RKO (cell line): Measurements from ENCODE around the gene PTPRJ.

Source experiments
- DNase-seq: peaks from one replicate; pipeline ENCODE4 v3.0.0-alpha.2; 2016; ENCODE audit warnings: low spot score

PTPRJ gene

DNA sequence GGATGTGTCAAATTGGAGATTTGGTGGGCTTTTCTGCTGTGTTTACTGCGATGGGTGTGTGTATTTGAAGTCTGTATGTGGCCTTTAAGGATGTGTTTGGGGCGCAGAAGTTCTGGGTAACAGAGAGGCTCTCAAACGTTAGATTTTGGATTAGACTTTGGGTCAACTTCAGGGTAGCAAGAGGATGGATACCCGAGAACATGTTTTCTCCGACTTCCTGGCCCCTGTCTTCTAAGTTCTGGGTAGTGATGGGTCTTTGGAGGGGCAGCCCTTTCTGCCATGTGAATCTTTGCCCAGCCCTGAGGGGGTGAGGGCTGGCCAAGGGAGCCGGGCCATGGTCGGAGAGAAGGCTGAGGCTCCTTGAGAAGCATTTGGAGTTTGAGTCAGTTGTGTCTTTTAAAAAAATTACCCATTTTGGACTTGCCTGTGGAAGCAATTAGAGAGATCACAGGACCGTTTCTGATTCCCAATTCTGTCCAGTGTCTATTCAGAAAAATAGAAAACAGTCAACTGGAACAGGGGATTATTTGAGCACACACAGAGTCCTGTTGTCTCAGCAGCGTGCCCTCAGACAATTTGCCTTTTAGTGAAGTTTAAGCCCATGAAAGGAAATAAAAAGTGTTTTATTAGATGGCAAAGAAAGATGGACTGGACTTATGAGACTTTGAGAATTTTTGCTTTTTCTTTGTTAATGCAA, 114.4 kb downstream of the PTPRJ start:
- DNase-seq = no peak

DNA sequence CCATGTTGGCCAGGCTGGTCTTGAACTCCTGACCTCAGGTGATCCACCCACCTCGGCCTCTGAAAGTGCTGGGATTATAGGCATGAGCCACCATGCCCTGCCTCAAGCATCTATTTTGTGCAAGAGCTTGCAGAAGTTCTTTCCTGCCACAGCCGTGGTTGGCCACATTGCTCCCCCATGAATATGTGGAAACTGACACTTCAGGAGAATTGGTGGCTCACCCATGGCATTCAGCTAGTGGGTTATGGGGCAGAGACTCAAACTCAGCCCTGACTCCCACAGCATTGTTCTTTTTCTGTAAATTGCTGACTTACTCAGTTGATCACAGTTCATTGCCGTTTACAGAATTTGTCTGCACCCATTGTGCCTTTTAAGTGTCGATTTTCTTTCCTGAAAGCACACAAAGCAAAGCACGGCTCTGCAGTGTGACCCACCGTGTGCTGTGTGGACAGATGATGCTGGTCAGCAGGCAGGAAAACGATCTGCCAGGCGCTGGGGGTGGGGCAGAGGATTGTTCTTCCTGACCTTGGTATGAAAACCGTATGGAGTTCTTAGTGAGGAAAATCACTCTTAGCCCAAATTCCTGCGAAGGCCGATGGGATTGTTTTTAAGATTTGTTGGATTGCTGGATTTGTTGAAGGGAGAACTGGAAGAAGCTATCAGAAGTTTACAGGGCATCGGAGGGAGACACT, 115.6 kb downstream of the PTPRJ start:
- no peak for DNase-seq

DNA sequence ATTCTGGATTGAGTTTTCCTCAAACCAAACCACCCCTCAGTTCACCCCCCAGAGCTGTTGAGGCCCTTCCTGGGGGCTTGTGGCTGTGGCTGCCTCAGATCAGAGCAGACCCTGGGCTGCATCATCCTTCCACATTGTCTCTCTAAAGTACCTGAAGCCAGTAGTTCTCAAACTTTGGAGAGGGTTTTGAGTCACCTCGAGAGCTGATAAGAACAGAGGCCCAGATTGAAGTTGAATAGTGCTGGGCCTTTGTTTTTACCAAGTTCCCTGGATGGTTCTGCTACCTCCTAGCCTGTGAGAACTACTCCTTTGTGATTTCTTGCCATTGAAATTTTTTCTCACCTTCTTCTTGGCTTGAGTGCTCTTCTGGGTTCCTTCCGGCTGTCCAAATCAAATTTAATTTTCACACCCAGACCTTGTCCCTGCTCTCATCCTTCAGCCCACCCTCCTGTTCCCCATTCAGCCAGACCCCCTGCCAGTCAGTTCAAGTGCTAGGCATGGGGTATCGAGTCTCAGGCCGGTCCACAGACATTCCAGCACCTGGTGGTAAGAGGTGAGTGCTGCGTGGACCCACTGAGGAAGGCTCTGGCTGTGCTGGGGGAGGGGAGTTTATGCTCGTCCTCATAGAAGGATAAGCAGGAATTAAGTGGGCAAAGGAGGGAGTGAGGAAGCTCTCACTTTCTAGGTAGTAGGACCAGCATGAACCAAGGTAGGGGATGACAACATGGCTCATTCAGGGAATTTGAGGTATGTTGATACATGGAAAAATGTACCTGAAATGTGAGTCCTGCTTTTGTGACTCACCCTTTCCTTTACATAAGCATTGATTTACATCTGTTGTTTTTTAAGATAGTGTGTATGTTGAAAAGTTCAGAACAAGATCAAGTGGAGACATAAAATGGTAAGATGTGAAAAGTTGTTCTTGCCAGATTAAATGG, 116.5 kb downstream of the PTPRJ start:
- no peak for DNase-seq

DNA sequence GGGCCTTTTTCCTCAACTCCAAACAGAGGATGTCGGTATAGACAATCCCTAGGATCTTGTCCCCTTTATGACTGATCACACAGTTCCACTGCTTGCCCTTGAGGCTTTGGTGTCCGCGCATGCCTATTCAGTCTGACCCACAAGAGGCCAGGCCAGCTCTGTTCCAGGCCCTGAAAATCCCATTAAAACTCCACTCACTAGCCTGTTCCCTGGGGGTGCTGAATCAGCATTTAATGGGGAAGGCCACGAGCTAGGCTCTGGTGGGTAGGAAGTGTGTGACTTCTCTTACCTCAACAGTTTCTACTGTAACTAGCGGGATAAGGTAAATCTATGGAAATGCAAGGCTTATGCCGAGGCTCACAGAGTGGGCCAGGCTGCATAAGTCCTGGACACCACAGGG, 117.7 kb downstream of the PTPRJ start:
- DNase-seq = no peak

DNA sequence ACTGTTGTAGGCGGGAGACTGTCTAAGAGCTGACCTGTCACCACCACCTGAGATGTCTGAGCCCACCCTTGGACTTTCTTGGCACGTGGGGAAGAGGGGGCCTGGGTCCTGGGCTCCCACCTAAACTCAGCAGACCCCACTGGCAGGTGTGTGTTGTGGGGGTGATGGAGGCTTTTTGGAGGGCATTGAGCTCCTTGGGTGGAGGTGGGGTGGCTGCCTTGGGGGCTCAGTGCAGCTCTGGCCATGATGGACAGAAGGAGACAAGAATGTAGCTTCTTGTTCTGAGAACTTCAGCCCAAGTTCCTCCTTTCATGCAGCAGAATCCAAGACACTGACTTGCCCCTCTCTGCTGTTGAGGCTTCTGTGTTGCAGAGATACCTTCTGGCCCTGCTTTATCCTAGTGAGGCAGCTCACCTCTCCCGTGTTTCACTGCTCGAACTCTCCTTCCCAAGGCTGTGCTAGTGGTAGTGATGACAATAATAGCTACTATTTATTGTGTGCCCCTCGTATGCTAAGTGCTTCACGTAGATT, 119.6 kb downstream of the PTPRJ start:
- DNase-seq = no peak

DNA sequence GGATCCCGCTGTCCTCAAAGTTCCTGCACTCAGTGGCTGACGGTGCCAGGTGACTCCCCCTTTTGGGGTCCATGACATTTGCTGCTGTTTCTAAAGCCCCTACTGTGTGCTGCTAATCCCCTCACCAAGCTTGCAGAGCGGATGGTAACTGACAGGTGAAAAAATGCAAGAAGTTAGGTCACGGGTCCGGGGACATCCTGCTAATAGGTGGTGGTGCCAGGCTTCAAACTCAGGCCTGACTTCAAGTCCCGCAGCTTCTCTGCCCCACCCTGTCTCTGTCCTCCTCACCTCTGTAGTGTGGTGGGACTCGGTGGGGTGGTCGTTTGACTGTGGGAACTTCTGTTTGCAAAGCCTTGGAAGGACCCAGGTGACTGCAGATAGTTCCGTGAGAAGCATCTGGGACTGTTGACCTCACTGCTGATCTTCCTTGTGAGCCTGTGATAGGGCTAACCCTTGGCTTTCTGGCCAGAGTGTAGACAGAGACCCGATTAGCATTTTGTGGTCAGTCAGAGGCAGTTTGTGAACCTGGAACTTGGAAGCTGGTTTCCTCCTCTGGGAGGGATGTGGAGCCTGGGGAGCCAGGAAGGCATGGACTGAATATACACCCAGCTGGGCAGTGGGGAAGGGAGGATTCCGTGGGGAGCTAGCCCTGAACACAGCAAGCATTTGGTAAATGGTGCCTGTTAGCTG, 120.8 kb downstream of the PTPRJ start:
- no peak for DNase-seq

DNA sequence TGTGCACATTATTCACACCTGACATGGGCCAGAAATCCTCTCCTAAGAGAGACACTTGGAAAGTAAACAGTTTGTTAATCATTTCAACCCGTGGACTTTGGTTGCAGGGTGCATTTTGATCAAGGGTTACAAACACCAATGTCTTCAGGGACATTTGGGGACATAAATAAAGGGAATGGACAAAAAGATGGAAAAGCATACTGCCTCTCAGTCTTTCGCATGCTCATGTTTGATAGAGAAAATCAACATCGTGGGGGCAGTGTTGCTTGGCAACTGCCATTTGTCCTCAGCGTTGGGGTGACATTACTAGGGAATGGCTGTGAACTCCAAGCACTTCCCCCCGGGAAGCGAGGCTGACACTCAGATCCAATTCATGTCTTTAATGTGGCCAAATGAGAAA, 121.6 kb downstream of the PTPRJ start:
- DNase-seq = no peak

DNA sequence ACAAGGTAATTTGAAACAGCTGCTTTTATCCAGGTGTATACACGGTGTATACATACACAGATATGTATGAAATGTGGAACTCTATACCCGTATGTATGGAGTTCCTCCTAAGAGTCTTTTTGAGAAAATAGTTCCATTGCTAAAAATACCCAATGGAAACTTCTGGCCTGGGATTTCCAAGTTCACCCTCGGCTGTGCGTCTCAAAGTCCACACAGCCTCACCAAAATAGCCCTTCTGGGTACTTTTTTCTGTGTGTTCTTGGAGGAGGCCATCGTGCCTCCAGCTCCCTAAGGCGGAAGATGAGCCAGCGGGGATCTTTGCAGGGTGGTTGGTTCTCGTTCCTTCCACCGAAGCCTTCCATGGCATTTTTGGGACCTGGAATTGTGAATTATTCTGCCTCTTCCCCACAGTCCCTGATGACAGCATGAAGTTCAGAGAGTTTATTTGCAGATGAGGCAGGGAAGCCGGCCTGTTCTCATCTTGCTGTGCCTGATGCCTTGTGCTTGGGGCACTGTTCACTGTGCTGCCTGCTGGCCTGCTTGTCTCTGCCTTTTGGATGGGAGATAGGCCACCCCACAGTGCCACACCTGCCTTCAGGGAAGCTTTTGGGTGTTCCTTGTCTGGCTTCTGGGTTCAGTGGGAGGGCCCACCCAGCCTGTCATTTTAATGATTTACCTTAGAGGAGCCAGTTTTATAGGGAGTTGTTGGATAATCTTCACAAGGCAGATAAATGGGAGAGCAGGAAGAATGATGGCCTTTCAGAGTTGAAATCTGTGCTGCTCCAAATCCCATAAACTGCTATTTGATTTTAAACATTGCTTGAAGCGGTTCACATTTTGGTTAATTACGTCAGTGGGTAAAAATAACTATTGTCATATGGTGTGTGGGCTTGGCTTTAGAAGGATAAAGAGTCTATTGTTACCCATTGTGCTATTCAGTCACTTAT, 123.5 kb downstream of the PTPRJ start:
- no peak for DNase-seq

DNA sequence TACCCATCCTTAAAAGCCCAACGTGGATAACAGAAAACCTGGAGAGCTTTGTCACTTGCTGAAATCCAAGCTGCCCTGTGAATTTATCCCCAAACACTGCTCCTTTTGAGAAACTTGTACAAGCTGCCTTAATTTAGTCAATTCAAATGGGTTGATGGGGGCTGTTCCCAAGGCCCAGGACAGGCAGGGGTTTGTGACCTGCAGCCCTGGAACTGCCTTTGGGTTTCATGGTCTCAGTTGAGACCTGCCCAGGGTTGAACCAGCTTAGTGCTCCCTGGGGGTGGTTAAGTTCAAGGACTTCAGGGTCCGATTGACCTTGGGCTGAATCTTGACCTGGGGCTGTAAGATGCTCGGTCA, 124.2 kb downstream of the PTPRJ start:
- DNase-seq = no peak

DNA sequence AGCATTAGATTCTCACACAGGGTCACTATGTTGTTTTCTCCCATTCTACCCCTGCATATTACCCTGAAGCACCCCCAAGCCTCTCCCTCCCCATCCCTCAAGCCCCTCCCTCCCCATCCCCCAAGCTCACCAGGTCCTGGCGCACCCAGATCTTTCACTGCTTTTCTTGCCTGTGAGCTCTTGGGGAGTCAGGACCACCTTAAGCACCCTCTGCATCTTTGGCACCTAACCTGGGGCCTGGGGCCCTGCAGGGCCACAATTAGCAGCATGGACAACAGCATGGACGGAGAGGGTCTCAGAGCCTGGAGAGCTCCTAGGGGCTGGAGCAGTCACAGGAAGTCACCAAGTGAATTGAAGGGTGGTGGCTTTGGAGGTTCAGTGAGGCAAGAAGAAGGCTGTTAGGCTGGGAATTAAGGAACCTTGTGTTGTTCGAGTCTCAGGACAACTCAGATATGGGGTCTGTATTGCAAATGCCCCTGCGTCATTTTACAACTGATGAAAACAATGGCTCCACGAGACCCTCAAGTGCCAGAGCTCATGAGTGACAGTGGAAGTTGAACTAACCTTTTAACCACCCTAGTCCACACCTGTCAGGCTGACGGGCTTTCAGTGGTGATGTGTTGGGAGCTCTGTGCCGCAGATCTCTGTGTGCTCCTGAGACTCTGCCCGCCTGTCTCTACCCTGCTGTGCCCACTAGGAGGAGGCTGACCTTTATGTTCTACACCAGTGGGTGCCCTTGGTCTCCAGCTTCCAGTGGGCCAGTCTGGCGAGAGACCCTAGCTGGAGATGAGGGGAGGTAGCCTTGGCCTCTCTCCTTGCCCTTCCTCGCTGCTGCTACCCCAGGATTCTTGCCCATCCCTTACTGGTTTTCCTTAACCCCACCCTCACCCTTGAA, 125.0 kb downstream of the PTPRJ start:
- no peak for DNase-seq

DNA sequence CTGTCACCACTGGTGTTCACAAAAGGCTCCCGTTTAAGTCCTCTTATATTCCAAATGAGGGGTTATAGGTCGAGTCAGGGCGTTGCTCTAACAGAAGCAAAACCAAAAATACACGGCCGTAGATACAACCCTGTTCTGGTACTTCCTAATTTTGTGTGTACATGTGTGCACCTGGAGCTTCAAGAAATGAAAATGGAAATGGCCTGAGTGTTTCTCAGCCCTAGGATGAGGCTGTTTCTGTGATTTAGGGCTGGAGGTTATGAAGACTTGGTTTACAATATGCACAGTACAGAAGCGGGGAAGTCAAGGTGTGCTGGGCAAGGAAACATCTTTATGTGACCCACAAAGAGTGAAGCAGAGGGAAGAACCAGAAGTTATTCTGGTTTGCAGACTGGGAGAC, 125.8 kb downstream of the PTPRJ start:
- DNase-seq = no peak

DNA sequence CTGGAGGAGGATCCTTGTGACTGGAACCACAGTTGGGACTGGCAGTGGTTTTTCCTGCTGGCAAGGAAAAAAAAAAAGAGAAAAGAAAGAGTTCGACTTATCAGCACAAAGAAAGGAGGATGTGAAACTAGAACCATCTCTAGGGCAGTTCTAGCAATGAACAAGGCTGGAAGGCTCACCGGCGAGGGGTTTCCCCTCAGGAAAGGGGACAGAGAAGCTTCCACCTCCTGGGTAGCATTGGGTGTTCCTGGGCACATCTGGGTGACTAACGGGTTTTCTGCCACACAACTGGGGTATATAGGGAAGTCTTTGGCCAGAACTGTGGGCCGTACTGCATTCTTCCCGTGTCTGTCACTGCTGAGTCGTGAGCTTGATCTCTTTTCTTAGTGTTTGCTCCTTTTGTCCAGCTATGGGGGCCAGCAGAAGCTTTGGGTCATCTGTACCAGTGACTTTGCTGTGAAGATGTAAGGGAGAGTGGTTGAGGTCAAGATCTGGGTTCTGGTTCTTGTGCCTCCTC, 126.9 kb downstream of the PTPRJ start:
- peak; percentile 43 for DNase-seq

DNA sequence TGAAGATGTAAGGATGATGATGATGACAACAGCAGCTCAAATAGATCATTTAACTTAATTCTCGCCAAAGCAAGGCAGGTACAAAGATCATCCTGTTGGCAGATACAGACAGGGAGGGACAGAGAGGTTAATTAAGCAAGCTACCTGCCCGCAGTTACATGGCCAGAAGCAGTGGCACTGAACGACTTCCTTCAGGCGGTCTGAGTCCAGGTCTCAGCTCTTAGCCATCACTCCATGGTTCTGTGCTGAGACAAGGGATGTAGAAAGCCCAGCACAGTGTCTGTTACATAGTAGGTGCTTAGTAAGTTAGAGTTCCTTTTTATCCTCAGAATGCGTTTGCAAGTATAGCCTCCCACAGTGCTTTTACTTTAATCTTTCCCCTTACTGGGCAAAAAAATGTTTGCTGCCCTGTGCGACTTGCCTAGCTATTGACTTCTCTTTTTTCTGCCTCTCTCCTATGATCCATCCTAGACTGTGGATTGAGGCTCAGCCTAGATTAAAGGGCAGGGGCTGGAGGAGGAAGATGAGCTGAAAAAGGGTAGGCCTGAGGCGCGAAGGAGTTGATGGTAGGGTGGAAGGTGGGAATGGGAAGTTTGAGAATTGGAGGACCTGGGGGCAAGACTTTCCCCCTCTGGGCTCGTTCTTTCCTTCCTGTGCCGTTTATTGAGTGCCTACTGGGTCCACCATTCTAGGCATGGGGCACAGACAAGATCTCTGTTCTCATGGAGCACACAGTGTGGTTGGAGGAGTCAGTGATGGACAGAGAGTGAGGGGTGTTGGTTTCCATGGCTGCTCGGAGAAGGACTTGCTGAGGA, 128.1 kb downstream of the PTPRJ start:
- DNase-seq = no peak

DNA sequence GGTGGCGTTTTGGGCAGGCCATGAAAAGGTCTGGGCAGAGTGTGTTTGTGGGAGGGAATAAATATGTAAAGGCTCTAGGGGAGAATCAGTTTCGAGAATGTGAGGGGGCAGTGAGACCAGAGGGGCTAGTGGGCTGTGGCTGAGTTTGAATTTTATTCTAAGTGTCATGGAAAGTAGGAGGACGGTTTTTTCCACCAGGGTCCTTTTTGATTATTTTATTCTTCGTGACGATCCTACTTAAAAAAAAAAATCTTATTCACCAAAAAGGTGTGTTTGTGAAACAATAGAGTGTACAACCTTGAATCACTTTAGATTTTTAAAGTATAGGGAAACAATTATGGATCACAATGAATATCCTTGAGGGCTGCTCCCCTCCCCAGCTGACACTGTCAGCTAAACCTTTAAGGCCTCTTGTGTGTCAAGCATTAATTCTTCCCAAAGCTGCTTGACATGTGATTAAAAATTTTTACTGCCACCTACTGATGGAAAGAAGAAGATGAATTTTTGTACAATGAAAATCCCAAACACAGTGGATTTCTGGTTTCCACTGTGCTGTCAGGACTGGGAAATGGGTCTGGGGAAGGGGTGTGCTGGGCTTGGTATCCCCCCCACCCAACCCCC, 128.8 kb downstream of the PTPRJ start:
- peak; percentile 74 for DNase-seq

DNA sequence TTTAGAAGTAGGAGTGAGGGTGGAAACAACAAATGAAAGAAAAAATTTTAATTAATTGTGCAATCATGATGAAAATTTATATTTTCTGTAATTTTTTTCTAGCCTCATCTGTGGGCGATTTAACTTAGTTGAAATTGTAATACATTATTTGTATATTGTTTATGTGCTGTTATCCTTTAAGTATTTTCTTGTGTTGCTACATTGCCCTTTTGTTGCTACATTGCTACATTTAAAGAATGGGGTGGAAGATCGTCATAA, 130.1 kb downstream of the PTPRJ start:
- DNase-seq = no peak

DNA sequence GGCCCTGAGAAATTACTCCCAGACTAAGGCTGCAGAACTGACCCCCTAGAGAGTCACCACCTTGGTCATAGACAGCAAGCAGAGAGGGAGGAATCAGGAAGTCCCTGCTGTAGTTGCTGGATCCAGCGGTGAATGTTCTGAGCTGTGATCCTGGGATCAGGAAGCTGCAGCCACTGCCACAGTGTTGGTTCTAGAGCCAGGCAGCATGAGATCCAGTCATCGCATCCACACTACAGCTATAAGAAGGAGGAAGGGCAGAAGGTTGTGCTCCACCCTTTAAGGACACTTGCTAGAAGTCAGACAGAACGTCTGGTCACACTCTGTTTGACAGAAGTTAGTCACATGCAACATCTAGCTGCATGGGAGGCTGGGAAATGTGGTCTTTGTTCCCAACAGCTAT, 131.5 kb downstream of the PTPRJ start:
- no peak for DNase-seq

DNA sequence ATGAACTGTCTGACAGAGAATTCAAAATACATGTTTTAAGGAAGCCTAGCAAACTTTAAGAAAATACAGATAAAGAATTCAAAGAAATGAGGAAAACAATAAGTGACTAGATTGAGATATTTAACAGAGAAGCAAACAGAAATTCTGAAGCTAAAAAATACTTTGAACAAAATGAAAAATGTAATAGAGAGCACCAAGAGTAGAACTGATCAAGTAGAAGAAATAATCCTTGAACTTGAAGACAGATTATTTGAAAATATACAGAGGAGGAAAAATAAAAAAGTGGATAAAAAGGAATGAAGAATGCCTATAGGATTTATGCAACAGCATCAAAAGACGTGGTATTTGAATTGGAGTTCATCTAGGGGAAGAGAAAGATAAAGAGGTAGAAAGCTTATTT, 134.4 kb downstream of the PTPRJ start:
- DNase-seq = no peak

DNA sequence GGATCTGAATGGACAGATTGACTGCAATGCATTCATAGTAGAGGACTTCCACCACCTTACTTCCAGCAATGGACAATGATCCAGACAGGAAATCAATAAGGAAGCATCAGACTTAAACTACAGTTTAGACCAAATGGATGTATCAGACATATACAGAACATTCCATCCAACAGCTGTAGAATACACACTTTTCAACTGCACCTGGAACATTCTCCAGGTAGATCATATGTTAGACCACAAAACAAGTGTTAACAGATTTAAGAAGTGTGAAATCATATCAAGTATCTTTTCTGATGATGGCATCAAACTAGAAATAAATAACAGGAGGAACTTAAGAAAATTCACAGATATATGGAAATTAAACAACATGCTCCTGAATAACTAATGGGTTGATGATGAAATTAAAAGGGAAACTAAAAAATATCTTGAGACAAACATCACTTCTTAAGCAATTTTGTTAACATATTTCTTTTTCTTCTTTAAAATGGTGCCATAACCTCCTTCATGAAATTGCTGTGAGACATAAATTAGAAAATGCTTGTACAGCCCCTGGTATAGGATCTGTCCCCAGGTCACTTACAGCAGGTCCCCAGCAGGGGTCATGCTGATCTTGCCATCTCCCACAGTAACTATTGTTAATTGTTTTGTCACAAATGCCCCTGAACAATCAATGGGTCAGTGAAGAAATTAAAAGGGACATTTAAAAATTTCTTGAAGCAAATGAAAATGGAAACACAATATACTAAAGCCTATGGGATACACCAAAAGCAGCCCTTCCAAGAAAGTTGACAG, 136.3 kb downstream of the PTPRJ start:
- DNase-seq = peak; percentile 16
